NT2/D1 (cell line): ENCODE results near the gene LCE1F.

Experiments
- SUZ12 ChIP-seq: IDR thresholded peaks from 2 replicates; pipeline ENCODE4 v1.6.1; 2011; ENCODE audit not compliant: insufficient read length, insufficient read depth; ENCODE audit errors: extremely low read depth
- YY1 ChIP-seq: IDR thresholded peaks from 2 replicates; pipeline ENCODE4 v1.6.1; 2011; ENCODE audit not compliant: insufficient read length, insufficient read depth
- ZNF274 ChIP-seq: IDR thresholded peaks from 2 replicates; pipeline ENCODE4 v1.6.1; 2011; ENCODE audit warnings: mild to moderate bottlenecking, low read depth, low read length

- no peak for TF ChIP-seq ZNF274
- no peak for TF ChIP-seq YY1
- no peak for TF ChIP-seq SUZ12
Measured at GRCh38 chr1:152752225-152752624, 22.7 kb upstream of the LCE1F start.
